NCI-H446 treated with DMSO at 0.1 percent for 48 hours (cell line): ENCODE results near the gene NFKBIL1.

Experiments used
- DNase-seq: peaks from one replicate; lab custom pipeline; 2025; lab: John Stamatoyannopoulos, UW

NFKBIL1 gene

GRCh38 chr6:31559958-31560696 lies 12.7 kb downstream of the NFKBIL1 start:
- DNase-seq = no peak

- no peak for DNase-seq
These were observed 13.3 kb downstream of the NFKBIL1 start for GRCh38 chr6:31560697-31561058.

GRCh38 chr6:31567531-31568370 lies 20.3 kb downstream of the NFKBIL1 start:
- no peak for DNase-seq

GRCh38 chr6:31568537-31568961 lies 21.1 kb downstream of the NFKBIL1 start:
- DNase-seq = no peak

GRCh38 chr6:31569861-31570536 lies 22.6 kb downstream of the NFKBIL1 start:
- no peak for DNase-seq

- no peak for DNase-seq
These were observed 24.9 kb downstream of the NFKBIL1 start, which contains the start of gene LTA for GRCh38 chr6:31572041-31572911. Gene LTA (plus strand): TSS chr6:31572289. CDS start chr6:31572743, 454 bp downstream.

- DNase-seq = no peak
These were observed 26.1 kb downstream of the NFKBIL1 start for GRCh38 chr6:31573239-31574105.

- no peak for DNase-seq
These were observed 27.0 kb downstream of the NFKBIL1 start for GRCh38 chr6:31574106-31575061.

GRCh38 chr6:31575335-31575901 lies 28.0 kb downstream of the NFKBIL1 start, which contains the start of gene TNF:
Gene TNF (plus strand): TSS chr6:31575565. CDS start chr6:31575742, 177 bp downstream.
- DNase-seq = no peak

GRCh38 chr6:31575952-31576685 lies 28.7 kb downstream of the NFKBIL1 start:
- no peak for DNase-seq

- no peak for DNase-seq
These were observed 29.6 kb downstream of the NFKBIL1 start for GRCh38 chr6:31576897-31577578.

GRCh38 chr6:31577579-31577966 lies 30.2 kb downstream of the NFKBIL1 start:
- DNase-seq = no peak

GRCh38 chr6:31578184-31579118 lies 31.0 kb downstream of the NFKBIL1 start:
- no peak for DNase-seq

- no peak for DNase-seq
These were observed 31.7 kb downstream of the NFKBIL1 start for GRCh38 chr6:31579119-31579505.

GRCh38 chr6:31579546-31580437 lies 32.4 kb downstream of the NFKBIL1 start:
- DNase-seq = no peak

GRCh38 chr6:31580438-31580740 lies 33.0 kb downstream of the NFKBIL1 start:
- no peak for DNase-seq
